GM12875 (cell line): ENCODE measurements around the gene UBE2G2.

Experiments used
- H3K4me3 ChIP-seq: one replicate; pipeline ENCODE4 v1.5.1; 2011; ENCODE audit warnings: low read depth, low read length, control low read depth
- CTCF ChIP-seq: IDR thresholded peaks from 2 replicates; pipeline ENCODE4 v1.5.1; 2011; ENCODE audit warnings: low read depth, mild to moderate bottlenecking, control low read depth, inconsistent platforms, low read length, moderate library complexity, borderline replicate concordance; ENCODE audit not compliant: insufficient read depth

The UBE2G2 gene

GRCh38 chr21:44842087-44842486 lies 40.5 kb upstream of the UBE2G2 start:
- no peak overlapping the region for H3K4me3 ChIP-seq
- no peak for TF ChIP-seq CTCF

GRCh38 chr21:44840771-44841170 lies 39.2 kb upstream of the UBE2G2 start:
- no peak for TF ChIP-seq CTCF
- H3K4me3 ChIP-seq: no peak overlapping the region

GRCh38 chr21:44838951-44839350 lies 37.3 kb upstream of the UBE2G2 start:
- no peak overlapping the region for H3K4me3 ChIP-seq
- TF ChIP-seq CTCF: no peak

- H3K4me3 ChIP-seq: no peak overlapping the region
- TF ChIP-seq CTCF: no peak
These were observed 36.6 kb upstream of the UBE2G2 start for GRCh38 chr21:44838039-44838895.

GRCh38 chr21:44837537-44837936 lies 35.9 kb upstream of the UBE2G2 start:
- no peak for TF ChIP-seq CTCF

GRCh38 chr21:44836666-44837471 lies 35.2 kb upstream of the UBE2G2 start:
- TF ChIP-seq CTCF: no peak

More at GRCh38 chr21:44837537-44837936, 35.9 kb upstream of the UBE2G2 start:
- H3K4me3 ChIP-seq: no peak overlapping the region

More at GRCh38 chr21:44836666-44837471, 35.2 kb upstream of the UBE2G2 start:
- H3K4me3 ChIP-seq: no peak overlapping the region
